Measurements from ENCODE around the gene PTBP1.
"Not testable (repeated sequence)": the region's sequence is repeated elsewhere in the genome, so short reads cannot be mapped to it uniquely, and the experiment has no call there.

PTBP1 gene

GRCh38 chr19:812747-813218 lies 15.5 kb downstream of the PTBP1 start:
- H3K4me3 ChIP-seq (ENCODE audit: low read depth, low read length): no peak overlapping the region
- no peak overlapping the region for H3K9ac ChIP-seq (ENCODE audit: low read length)
- H3K27me3 ChIP-seq (ENCODE audit: control insufficient read depth, insufficient read depth, low read length): no peaks in the 10 kb centered on the region
- no peaks in the 10 kb centered on the region for H3K4me1 ChIP-seq (ENCODE audit: control insufficient read depth, insufficient read depth, low read length)
- H3K36me3 ChIP-seq (ENCODE audit: control insufficient read depth, insufficient read depth, low read length): peaks cover 75% of the 10 kb centered on the region
- H3K27ac ChIP-seq (ENCODE audit: low read depth, low read length): no peak overlapping the region
- no peaks in the 10 kb centered on the region for H3K9me3 ChIP-seq (ENCODE audit: control insufficient read depth, insufficient read depth, low read depth, low read length)

DNA sequence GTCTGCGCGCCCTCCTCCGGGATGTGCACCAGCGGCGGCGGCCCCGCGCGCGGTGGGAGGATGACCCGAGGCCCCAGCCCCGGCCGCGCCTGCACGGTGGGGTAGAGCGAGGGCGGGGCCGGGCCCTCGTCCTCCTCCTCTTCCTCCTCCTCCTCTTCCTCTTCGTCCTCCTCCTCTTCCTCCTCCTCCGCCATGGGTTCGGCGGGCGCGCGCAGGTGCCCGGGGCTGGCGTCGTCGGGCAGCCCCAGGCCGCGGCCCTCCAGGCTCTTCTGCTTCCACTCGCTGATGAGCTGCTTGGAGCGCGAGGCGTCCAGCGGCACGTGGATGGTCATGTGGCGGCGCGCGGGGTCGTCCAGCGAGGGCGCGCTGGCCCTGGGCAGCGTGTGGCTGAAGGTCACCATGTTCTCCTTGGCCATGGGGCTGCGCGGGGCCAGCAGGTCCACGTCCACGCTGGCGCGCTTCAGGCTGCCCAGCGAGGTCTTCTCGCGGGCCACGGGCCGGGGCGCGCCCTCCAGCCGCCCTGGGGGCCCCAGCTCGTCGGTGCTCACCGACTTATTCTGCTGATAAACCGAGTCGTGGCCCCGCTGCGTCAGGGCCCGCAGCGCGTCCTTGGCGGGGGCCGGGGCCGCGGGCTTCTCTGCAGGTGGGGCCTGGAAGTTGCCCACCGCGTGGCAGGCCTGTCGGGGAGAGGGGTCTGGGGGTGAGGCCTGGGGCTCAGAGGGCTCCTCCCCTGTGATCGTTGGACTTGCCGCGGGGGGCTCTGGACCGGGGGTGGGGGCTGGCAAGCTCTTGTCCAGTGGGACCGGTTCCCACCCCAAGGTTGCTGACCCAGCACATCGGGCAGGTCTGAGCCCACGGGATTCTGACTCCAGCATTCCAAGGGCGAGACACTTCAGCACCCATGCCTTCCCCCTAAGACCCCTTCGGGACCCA lies 16.2 kb downstream of the PTBP1 start:
- H3K9me3 ChIP-seq (ENCODE audit: control insufficient read depth, insufficient read depth, low read depth, low read length): no peaks in the 10 kb centered on the region
- peaks cover 68% of the 10 kb centered on the region for H3K36me3 ChIP-seq (ENCODE audit: control insufficient read depth, insufficient read depth, low read length)

GRCh38 chr19:814152-815078 lies 17.2 kb downstream of the PTBP1 start:
- Histone ChIP-seq H3K36me3 (ENCODE audit: control insufficient read depth, insufficient read depth, low read length) (peaks cover 59% of the 10 kb centered on the region), H3K4me1 (ENCODE audit: control insufficient read depth, insufficient read depth, low read length) (no peaks in the 10 kb centered on the region)

More for the DNA sequence above, 16.2 kb downstream of the PTBP1 start:
- H3K27ac ChIP-seq (ENCODE audit: low read depth, low read length): no peak overlapping the region
- no peak overlapping the region for H3K4me3 ChIP-seq (ENCODE audit: low read depth, low read length)
- no peaks in the 10 kb centered on the region for H3K4me1 ChIP-seq (ENCODE audit: control insufficient read depth, insufficient read depth, low read length)
- no peaks in the 10 kb centered on the region for H3K27me3 ChIP-seq (ENCODE audit: control insufficient read depth, insufficient read depth, low read length)
- H3K9ac ChIP-seq (ENCODE audit: low read length): no peak overlapping the region

GRCh38 chr19:815079-815774 lies 18.0 kb downstream of the PTBP1 start:
- H3K27ac ChIP-seq (ENCODE audit: low read depth, low read length): no peak overlapping the region
- peaks cover 51% of the 10 kb centered on the region for H3K36me3 ChIP-seq (ENCODE audit: control insufficient read depth, insufficient read depth, low read length)
- no peaks in the 10 kb centered on the region for H3K27me3 ChIP-seq (ENCODE audit: control insufficient read depth, insufficient read depth, low read length)
- no peak overlapping the region for H3K4me3 ChIP-seq (ENCODE audit: low read depth, low read length)
- no peak overlapping the region for H3K9ac ChIP-seq (ENCODE audit: low read length)
- no peaks in the 10 kb centered on the region for H3K9me3 ChIP-seq (ENCODE audit: control insufficient read depth, insufficient read depth, low read depth, low read length)
- H3K4me1 ChIP-seq (ENCODE audit: control insufficient read depth, insufficient read depth, low read length): no peaks in the 10 kb centered on the region

More at GRCh38 chr19:814152-815078, 17.2 kb downstream of the PTBP1 start:
- Histone ChIP-seq H3K27me3 (ENCODE audit: control insufficient read depth, insufficient read depth, low read length) (no peaks in the 10 kb centered on the region), H3K9me3 (ENCODE audit: control insufficient read depth, insufficient read depth, low read depth, low read length) (no peaks in the 10 kb centered on the region), H3K9ac (ENCODE audit: low read length) (no peak overlapping the region), H3K4me3 (ENCODE audit: low read depth, low read length) (no peak overlapping the region), H3K27ac (ENCODE audit: low read depth, low read length) (no peak overlapping the region)

DNA sequence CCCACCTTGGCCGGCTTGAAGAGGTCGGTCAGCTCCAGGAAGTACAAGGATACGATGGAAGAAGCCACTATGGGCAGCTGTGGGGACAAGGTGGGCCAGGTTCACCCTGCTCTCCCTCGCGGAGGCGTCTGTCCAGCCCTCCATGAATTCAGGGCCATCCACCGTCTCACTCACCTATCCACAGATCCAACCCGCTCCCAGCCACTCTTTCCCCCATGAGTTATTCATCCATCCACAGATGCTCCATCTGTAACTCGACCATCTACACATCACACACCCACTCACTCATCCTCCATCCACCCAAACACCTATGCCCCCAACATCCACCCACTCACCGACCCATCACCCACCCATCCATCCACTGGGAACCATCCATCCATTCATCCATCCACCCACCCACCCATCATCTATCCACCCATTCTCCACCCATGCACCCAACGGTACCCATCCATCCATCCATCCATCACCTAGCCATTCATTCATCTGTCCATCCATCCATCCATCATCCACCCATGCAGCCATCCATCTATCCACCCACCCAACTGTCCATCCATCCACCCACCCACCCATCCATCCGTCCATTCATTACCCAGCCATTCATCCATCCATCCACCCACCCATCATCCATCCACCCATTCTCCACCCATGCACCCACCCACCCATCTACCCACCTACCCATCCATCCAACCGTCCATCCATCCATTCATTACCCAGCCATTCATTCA lies 18.7 kb downstream of the PTBP1 start:
- no peak overlapping the region for H3K9ac ChIP-seq (ENCODE audit: low read length)
- no peaks in the 10 kb centered on the region for H3K27me3 ChIP-seq (ENCODE audit: control insufficient read depth, insufficient read depth, low read length)
- no peaks in the 10 kb centered on the region for H3K4me1 ChIP-seq (ENCODE audit: control insufficient read depth, insufficient read depth, low read length)
- H3K4me3 ChIP-seq (ENCODE audit: low read depth, low read length): no peak overlapping the region
- peaks cover 44% of the 10 kb centered on the region for H3K36me3 ChIP-seq (ENCODE audit: control insufficient read depth, insufficient read depth, low read length)
- no peaks in the 10 kb centered on the region for H3K9me3 ChIP-seq (ENCODE audit: control insufficient read depth, insufficient read depth, low read depth, low read length)
- H3K27ac ChIP-seq (ENCODE audit: low read depth, low read length): no peak overlapping the region

DNA sequence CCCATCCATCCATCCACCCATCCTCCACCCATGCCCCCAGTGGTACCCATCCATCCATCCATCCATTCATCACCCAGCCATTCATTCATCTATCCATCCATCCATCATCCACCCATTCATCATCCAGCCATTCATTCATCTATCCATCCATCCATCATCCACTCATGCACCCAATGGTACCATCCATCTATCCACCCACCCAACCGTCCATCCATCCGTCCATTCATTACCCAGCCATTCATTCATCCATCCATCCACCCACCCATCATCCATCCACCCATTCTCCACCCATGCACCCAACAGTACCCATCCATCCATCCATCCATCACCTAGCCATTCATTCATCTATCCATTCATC lies 19.2 kb downstream of the PTBP1 start:
- H3K4me3 ChIP-seq (ENCODE audit: low read depth, low read length): no peak overlapping the region
- no peaks in the 10 kb centered on the region for H3K9me3 ChIP-seq (ENCODE audit: control insufficient read depth, insufficient read depth, low read depth, low read length)
- H3K36me3 ChIP-seq (ENCODE audit: control insufficient read depth, insufficient read depth, low read length): peaks cover 38% of the 10 kb centered on the region
- no peak overlapping the region for H3K9ac ChIP-seq (ENCODE audit: low read length)
- H3K27me3 ChIP-seq (ENCODE audit: control insufficient read depth, insufficient read depth, low read length): no peaks in the 10 kb centered on the region
- H3K4me1 ChIP-seq (ENCODE audit: control insufficient read depth, insufficient read depth, low read length): no peaks in the 10 kb centered on the region
- H3K27ac ChIP-seq (ENCODE audit: low read depth, low read length): no peak overlapping the region

- not testable (repeated sequence) for H3K27ac ChIP-seq (ENCODE audit: low read depth, low read length)
Measured at GRCh38 chr19:820212-820611, 23.0 kb downstream of the PTBP1 start.

GRCh38 chr19:821231-821824 lies 24.1 kb downstream of the PTBP1 start:
- peak overlapping the region; percentile 68 for H3K4me3 ChIP-seq (ENCODE audit: low read depth, low read length)
- peaks cover 3% of the 10 kb centered on the region; the same call in 1 of the 2 replicates for H3K36me3 ChIP-seq (ENCODE audit: control insufficient read depth, insufficient read depth, low read length)
- H3K9ac ChIP-seq (ENCODE audit: low read length): no peak overlapping the region
- H3K27ac ChIP-seq (ENCODE audit: low read depth, low read length): peak overlapping the region; percentile 33; the same call in 1 of the 2 replicates
- H3K9me3 ChIP-seq (ENCODE audit: control insufficient read depth, insufficient read depth, low read depth, low read length): no peaks in the 10 kb centered on the region
- no peaks in the 10 kb centered on the region for H3K27me3 ChIP-seq (ENCODE audit: control insufficient read depth, insufficient read depth, low read length)
- H3K4me1 ChIP-seq (ENCODE audit: control insufficient read depth, insufficient read depth, low read length): peaks cover 3% of the 10 kb centered on the region; the same call in 1 of the 2 replicates

More at GRCh38 chr19:820212-820611, 23.0 kb downstream of the PTBP1 start:
- H3K9ac ChIP-seq (ENCODE audit: low read length); H3K9me3 ChIP-seq (ENCODE audit: control insufficient read depth, insufficient read depth, low read depth, low read length); H3K27me3 ChIP-seq (ENCODE audit: control insufficient read depth, insufficient read depth, low read length); H3K4me3 ChIP-seq (ENCODE audit: low read depth, low read length); H3K4me1 ChIP-seq (ENCODE audit: control insufficient read depth, insufficient read depth, low read length): not testable (repeated sequence)
- peaks cover 11% of the 10 kb centered on the region for H3K36me3 ChIP-seq (ENCODE audit: control insufficient read depth, insufficient read depth, low read length)

GRCh38 chr19:821825-822503 lies 24.7 kb downstream of the PTBP1 start, which contains the start of gene PLPPR3:
Gene PLPPR3 (minus strand): TSS chr19:821955. CDS start chr19:821559, 396 bp downstream.
- Histone ChIP-seq H3K27me3 (ENCODE audit: control insufficient read depth, insufficient read depth, low read length) (no peaks in the 10 kb centered on the region), H3K27ac (ENCODE audit: low read depth, low read length) (peak within 1 kb of the TSS; percentile 33; the same call in 1 of the 2 replicates), H3K4me3 (ENCODE audit: low read depth, low read length) (peak within 1 kb of the TSS; percentile 68), H3K4me1 (ENCODE audit: control insufficient read depth, insufficient read depth, low read length) (peaks cover 3% of the 10 kb centered on the region; the same call in 1 of the 2 replicates), H3K36me3 (ENCODE audit: control insufficient read depth, insufficient read depth, low read length) (no peaks in the 10 kb centered on the region), H3K9ac (ENCODE audit: low read length) (peak within 1 kb of the TSS; percentile 50), H3K9me3 (ENCODE audit: control insufficient read depth, insufficient read depth, low read depth, low read length) (no peaks in the 10 kb centered on the region)
